Esophagus muscularis mucosa (tissue), 3 donors: Measurements from ENCODE around the gene THAP4.

Experiments
- CTCF ChIP-seq, 3 experiments: fragments of 200-600 bp in 2 of 3; fragments of 450-650 bp in 1 of 3; sonication (generic) in 2 of 3; IDR thresholded peaks; one replicate each; pipeline ENCODE4 v1.5.1; 2017 to 2019; ENCODE audit warnings: antibody characterized with exemption in 3 of 3, mild to moderate bottlenecking in 2 of 3, moderate library complexity in 1 of 3
- EP300 ChIP-seq: sonication (generic); formaldehyde crosslinking; IDR thresholded peaks from one replicate; pipeline ENCODE4 v1.6.1; 2017; ENCODE audit warnings: antibody characterized with exemption

- no peak for TF ChIP-seq EP300
- no peak for TF ChIP-seq CTCF (IDR thresholded peaks at IDR 0.05)
Observed at GRCh38 chr2:241632478-241633325, 4.3 kb downstream of the THAP4 start.
